ENCODE data around the gene AFAP1.

The AFAP1 gene

DNA sequence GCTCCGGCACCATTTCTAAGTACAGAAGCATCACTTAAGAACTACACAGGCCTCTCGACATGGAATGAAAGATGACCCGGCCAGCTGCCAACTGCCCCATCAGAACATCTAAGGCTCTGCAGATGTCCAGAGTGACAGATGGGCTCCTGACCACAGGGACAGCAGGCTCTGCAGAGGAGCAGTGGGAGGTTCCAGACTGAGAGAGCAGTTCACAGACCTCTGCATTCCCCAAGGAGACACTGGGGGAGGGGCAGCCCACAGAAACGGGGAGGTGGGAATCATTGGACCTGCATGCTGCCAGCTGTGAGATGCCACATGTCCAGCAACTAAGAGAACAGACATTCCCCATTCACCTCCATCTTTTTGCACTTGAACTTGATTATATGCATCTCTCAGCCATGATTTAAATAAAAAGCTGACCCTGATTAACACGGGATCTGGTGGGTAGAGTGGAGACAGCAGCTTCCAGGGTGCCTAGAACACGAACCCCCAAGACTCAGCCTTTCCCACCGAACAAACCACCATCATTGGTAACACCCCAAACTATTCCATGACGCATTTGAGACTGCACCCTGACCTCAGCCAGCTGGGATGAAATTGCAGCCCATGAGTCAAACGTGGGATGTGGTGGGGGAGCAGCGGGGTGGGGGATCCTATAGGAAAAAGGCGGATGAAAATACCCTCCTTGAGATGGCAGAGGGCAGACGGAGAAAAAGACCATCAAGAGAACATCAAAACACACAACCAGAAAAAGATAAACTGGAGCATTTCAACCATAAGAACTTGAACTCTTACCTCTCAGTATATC is 47.2 kb downstream of the AFAP1 start:
- no peak for DNase-seq

DNA sequence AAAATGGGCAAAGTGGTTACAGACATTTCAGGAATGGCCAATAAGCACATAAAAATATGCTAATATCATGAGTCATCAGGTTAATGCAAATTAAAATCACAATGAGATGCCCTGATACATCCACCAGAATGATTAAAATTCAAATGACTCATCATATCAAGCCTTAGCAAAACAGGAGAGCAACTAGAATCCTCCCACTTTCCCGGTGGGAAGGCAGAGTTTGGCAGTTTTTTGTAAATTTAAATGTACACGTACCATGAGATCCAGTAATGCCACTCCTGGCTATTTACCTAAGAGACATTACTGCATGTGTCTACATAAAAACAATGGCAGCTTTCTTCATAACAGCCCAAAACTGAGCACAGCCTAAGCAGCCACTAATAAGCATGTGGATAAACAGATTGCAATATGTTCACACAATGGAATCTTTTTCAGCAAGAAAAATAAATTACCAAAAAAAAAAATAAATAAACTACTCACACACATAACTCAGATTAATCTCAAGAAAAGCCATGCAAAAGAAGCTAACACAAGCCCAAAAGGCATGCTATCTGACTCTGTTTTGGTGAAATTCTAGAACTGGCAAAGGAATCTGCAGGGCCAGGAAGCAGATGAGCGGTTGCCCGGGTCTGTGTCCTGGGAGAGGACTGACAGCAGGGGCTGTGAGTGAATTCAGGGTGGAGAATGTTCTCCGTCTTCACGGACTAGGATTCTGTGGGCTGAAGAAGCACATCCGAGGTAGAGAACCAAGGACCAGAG is 48.8 kb downstream of the AFAP1 start:
- DNase-seq, result no peak

DNA sequence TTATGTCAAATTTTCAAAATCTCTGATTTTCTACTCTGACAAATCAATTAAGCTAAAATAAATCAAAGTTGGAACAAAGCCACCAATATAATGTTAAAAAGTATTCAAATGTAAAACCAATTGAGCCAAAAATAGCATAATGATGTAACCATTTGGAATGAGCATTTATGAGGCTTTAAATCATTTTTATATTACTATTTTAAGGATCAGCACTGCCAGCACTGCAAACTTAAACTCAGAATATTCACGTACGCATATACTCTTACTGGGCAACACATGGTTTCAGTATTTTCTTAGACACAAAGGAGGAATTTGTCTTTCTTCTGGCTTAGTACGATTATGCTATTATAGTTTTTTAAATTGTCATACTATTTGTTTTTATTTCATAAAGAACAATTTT is 52.2 kb downstream of the AFAP1 start:
- no peak for DNase-seq

DNA sequence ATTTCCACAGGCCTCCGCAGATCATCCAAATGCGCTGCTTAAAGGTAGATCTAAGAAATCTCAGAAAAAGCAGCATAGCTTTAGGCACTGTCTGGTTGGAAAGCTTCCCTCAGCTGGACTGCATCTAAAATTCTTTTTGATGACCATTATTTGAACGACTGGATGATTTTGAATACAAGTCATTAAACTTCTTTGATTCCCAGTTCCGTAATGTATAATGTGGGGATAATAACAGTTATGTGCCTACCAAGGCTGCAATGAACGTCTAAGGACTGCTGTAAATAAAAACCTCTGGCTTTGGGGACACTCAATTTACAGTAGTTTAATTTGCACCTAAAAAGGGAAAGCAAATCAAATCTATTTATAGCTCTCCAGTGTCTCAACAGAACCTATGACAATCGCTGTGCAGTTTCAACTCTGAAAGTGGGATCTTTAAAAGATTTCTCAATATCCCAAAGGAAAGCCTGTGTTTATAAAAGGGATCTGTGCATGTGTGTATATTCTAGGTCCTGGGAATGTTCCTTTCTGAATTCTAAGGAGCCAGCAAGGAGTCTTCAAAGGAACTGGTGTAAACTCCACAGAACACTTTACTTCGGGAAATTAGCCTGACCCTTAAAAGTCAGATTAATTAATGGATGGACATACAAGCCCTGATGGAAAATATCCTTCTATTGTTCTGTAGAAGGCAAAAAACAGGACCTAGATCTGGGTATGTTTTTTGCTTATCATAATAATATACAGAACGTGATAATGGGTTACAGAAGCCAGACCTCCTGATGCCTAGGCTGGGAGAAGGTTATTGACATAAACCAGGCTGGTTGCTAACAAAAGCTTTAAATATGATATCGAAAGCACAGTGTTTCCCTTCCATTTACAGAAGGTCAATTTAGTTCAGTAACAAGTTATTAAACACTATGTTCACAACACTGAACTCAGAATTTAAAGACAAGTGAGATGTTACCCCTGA is 53.4 kb downstream of the AFAP1 start:
- no peak for DNase-seq

DNA sequence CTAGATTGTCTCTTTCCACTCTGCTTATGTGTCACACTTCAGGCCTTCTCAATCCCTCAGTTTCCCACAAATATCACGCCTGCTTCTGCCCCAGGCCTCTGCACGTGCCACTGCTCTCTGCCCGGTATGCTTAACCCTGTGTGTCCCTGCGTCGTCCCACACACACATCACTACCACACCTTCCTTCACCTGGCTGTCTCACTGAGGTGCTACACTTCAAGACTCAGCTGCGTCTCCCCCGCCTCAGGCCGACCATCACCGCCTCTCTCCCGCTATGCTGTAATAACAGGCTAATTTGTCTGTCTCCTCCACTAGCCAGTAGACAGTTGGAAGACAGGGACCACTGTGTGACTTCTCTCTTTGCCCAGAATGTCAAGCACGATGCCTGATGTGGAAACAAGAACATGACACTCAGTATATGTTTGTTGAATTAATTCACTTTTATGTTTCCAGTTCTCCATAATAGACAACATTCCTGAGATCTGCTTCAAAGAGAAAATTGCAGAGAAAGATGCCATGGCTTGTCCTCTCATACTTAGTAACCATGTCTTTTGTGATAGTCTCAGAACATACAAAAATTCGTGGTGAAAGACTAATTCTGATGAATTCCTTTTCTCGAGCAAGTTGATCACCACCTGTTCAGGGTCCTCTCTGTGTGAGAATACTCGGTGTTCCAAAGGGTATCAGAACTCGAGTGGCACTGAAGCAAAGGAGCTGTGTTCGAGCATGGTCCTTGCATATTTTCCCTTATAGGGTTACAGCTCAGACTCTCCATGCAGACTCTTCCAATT is 54.2 kb downstream of the AFAP1 start:
- no peak for DNase-seq

DNA sequence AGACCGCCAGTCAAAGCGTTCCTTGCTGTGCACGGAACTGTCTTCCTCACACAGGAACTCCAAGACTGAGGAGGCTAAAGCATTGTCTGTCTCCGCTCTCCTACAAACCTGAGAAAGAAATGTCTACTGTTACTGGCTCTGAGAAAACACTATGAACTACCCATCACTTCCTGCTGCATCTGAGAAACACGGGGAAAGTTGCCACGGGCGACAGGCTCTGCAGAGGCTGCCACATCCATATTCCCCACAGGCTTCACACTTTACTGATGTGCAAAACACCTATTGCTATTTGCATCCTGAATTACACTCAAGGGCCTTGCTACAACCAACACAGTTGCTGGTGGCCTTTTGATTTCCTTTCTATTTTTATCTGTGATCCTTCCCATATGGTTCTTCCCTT is 59.0 kb downstream of the AFAP1 start:
- no peak for DNase-seq

DNA sequence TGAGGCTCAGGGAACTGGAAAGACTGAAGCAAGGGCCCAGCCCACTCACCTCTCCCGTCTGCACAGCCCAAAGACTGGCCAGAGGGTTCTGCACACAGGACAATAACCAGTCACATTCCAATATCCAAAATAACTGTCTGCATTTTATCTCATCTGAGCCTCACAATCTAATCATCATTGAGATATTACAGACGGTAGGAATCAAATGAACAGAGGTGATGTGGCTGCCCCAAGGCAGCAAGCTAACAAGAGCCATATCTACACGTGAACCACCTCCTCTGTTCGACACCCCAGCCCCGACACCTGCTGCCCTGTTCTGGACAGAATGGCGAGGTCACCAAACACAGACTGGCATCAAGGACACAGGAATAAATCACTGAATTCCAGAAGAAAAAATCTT is 60.5 kb downstream of the AFAP1 start:
- no peak for DNase-seq

DNA sequence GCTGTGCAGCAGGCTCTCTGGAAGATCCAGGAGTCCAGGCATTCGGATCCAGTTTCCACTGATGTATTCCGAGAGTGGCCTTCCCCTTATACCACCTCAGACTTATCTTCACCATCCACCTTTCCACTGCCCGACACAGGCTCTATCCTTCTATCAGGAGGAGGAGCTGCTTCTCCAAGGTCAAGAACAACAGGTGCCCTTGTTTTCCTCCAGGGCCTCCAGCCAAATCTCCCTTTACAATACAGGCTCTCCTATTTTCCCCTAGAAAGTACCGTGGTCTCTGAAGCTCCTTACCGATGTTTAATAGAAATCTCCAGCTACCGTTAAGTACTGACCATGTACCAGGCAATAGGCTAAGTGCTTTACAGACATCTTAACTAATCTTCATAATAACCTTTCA is 61.3 kb downstream of the AFAP1 start:
- no peak for DNase-seq

DNA sequence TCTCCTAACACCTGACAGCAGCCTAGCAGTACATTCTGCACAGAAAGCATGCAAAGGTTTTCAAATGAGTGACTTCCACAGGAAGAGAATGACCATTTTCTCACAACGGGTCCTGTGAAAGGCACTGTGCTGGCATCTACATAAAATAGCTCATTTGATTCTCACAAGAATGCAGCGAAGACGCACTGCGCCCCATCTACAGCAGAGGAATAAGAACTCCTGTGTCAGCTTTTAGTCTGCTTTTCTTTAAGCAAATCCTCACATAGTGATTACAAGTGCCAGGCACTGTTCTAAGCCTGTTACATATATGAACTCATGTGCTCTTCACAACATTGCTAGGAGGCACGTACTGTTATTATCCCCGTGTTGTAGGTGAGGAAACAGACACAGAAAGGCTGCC is 62.5 kb downstream of the AFAP1 start:
- no peak for DNase-seq

DNA sequence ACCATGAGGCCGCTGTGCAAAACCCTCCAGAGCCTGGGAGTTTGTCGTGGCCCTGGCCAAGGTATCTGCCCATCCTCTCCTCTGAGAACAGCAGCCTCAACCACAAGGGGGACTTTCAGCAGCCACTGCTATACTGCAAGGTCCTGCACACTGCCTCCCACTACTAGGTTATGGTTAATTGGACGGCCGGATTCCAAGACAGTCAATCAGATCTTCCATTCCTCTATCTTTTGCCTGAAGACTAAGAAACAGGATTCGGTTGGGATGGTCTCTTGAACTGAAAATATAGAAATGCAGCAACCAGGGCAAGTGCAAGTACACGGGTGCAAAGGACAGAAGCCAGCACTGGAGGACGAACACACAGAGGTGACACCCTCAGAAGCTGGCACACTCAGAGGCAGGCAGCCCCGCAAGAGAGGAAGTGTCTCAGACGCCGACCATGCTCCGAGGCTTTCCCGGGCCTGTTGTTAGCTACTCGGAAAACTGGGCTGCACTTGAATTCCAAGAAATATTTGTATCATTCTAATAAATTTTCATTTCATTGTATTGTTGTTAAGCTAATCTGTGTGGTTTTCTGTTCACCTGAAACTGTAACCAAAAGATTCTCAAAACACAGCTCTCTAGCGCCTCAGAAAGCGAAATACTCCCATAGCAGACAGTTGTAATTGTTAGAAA is 63.3 kb downstream of the AFAP1 start:
- peak; percentile 26 for DNase-seq

DNA sequence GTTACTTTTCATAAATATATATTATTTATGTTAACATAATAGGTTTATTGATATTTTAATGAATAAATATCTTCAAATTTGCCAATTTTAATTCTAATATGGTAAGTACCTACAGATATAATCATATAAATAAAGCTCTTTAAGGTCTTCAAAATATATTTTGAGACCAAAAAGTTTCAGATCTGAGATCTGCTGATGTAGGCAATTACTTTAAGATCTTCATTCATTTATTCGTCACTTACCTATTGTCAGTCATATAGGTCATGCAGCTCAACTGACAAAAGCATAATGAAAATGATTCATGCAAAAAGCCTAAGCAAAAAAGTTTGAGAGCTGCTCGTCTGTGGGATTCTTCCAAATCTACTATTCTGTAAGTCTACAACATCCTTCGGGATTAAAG is 64.8 kb downstream of the AFAP1 start:
- DNase-seq, result no peak

DNA sequence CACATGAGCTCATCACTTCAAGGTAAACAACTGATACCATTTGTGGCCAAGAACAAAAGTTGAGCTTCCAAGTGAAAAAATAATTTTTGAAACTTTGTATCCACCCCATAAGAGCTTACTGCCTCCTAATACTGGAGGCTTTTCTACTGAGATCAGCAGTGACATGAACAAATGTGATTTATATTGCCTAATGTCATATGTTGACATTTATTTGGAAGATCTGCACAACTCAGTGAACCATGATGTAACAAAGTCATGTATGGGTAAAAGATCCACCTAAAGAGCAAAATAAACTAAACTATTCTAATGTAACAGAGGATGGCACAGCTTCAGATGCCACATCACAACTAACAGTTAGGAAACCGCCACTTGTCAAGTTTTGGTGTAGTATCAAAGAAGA is 65.8 kb downstream of the AFAP1 start:
- no peak for DNase-seq

DNA sequence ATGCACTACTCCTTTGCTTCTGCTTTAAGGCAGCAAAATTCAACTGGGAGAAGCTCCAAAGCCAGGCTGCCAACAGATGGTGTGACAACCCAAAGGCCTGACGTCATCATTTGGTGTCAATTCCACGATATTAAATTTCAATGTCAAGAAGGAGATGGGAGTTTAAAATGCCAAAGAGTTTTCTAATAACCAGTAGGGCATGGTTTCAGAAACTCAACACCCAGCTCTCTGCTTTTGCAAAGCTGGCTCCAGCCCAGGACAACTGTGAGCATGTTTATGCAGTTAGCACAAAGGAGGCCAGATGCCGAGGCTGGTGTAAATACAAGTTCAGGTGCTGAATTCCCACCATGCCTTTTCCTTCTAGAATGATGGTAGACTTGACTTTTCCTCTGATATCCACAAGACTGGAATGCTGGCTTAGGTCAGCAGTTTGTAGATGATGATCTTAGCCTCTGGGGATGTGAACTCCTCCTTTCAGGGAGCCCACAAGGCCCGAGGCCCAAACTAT is 67.3 kb downstream of the AFAP1 start:
- no peak for DNase-seq

DNA sequence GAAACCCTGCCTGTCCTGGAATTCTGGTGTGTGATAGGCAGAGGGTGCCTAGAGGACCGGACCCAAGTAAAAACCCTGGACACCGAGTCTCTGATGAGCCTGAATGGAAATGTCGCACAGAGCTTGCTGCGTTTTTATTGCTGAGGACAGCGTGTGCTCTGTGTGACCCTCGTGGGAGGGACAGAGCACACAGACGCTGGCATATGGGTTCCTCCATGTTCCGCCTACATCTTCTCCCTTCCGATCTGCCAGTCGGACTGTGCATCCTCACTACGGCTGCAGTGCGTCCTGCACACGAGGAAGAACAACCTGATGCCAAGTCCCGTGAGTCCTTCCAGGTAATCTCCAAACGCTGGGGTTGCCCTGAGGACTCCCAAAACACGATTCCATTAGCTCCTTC is 68.3 kb downstream of the AFAP1 start:
- DNase-seq, result no peak

DNA sequence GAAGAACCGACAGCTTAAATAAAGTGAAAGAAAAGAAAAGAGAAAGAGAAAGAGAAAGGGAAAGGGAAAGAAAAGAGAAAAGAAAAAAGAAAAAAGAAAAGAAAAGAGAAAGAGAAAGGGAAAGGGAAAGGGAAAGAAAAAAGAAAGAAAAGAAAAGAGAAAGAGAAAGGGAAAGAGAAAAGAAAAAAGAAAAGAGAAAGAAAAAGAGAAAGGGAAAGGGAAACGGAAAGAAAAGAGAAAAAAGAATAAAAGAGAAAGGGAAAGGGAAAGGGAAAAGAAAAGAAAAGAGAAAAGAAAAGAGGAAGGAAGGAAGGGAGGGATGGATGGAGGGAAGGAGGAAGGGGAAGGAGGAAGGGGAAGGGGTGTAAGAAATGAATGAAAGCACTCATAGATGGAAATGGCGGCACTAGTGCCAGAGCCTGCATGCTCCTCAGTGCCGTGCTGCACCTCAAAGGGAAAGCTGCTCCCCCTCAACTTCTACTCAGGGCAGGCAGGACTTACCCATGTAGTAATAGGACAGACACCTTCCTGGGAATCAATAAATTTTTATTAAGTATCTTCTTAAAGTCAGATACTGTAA is 70.7 kb downstream of the AFAP1 start:
- no peak for DNase-seq

DNA sequence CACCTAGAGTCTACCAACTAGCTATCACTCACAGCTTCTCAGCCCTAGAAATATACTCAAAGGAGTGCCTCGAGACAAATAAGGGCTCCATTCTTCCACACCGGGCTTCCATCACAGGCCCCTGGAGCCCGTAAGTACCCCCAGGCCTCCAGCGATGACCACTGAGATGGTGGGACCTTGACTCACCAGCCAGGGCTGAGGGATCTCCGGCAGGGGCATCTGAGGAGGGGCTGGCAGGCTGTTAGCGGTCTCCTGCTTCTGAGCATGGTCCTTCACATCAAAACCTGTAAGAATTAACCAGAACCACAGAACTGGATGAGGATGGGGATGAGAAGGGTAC is 71.3 kb downstream of the AFAP1 start:
- DNase-seq, result no peak

DNA sequence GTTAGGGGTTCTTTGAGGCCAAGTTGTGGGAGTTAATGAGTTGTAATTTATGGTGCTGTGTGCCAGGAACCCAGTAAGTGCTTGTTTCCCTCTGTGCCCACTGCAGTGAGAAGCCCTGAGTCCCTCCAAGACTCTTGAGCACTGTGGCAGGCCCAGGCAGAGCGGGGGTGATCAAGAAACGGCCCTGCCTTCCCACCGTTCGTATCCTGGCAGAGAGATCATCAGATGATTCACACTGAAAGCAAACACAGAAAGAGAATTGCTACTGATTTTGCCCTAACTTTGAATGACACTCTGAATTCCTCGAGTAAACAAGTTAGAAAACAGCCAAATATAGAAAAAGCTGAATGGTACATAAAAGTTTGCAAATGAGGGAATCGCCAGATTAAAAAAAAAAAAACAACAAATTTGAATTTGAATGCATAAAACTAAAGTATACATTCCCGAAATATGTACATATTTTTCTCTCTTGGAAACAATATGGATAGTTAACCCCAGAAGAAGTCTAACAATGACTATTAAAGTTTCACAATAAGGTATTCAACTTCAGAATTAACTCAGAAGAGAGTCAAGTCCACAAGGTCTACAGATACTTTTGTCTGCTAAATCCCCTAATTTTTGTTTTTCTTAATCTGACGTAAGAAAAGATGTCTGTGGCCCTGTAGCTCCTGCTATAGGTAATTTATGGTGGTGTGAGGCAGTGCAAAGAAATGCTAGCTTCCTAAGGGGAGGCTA is 71.8 kb downstream of the AFAP1 start:
- DNase-seq, result no peak

DNA sequence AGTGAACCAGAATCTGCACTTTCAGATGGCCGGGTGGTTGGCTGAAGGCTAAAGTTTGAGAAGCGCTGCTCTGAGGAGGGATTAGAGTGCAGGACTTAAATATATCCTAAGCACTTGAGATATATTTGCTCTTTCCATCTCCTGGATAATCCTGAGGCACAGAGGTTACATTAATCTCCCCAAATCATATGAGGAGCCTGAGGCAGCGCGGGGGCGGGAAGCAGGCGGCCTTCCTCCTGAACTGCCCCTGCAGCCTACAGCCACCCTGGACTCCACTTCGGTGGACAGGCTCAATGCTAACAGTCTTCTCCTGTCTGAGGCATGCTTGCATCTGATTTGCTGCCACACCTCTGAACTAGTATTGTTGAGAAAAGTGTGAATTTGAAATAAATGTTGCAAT is 72.5 kb downstream of the AFAP1 start:
- no peak for DNase-seq

DNA sequence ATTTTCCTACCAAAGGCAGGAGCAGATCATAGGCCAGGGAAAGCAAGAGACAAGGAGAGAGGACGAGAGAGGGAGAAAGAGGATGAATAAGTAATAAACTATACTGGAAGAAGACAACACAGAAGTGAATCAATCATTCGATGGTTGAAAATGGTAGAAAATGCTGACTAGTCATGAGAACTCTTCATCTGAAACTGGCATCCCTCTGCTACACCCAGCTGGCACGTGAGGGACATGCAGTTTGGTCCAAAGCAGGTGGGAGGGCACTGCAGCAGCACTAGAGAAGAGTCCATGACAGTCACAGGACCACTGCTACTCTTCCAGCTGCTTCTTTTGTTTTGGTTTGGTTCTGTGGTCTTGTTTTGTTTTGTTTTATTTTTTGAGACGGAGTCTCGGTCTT is 74.1 kb downstream of the AFAP1 start:
- DNase-seq, result no peak

DNA sequence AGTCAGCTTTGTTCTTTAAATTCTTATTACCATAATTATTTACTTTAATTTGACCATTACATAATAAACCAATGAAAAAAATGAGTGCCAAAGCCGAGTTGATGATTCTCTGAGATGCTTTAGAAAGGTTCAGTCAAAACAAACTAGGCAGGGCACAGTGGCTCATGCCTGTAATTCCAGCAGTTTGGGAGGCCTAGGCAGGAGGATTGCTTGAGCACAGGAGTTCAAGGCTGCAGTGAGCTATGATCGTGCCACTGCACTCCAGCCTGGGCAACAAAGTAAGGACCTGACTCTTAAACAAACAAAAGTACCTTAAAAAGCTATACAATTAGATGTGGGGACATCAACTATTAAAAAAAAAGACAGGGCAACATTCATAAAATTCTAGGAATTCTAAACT is 75.0 kb downstream of the AFAP1 start:
- DNase-seq, result no peak

All from activated gamma-delta T cell treated with Interleukin-2 at 50 U/mL for 16 hours (primary cell).